ENCODE data around the gene INSL3.
A peak's percentile ranks its signal among the peaks of the same experiment; 100 is the strongest.

INSL3 gene

GRCh38 chr19:17843908-17844490 is 22.7 kb upstream of the INSL3 start:
- DNase-seq, result no peak

DNA sequence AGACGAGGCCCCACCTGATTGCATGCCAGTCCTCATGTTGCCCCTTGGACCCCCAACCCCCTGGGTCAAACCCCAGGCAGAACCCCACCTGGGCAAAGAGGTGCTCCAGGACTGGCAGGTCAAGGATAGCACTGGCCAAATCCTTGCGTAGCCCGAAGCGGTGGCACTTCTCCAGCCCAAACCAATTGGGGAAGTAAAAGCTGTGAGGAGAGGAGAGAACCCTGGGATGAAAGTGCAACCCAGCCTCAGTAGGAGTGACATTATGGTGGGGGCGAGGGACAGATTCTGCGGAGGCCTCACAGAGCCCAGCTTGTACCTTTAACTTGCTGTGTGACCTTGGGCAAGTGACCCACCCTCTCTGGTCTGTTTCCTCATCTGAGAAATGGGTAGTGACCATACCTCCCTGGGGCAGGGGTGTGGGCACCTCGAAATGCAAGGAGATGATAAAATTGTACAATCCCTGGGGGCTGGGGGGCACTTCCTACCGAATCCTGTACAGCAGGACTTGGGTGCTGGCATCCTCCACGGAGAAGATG is 22.0 kb upstream of the INSL3 start:
- no peak for DNase-seq

DNA sequence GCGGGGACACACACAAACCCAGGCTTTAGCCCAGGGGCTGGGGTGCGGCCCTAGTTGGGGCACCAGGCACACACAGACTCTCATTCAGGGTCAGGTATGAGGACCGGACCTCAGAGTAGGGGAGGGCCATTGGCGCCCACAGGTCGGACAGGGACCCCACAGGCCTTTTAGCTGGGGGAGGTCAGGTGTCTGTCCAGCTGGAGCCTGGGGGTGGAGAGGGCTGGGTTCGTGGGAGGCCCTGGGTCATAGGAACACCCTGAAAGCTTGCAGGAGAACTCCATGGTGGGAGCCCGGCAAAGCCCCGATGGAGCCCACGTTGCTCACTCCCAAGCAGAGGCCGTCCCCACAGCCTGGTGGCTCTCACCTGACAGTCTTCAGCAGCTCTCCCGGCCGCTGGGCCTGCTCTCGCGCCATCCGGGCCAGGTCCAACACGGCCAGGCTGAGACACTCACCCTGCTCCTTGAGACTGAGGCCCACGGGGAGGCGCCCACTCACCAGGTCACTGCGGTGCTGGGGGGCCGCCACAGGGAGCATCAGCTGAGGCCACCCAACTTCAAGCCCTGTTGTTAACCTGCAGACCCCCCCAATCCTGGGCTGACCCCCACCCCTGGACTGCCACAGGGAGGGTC is 21.5 kb upstream of the INSL3 start:
- DNase-seq, result no peak

- DNase-seq, result peak; percentile 57
These were observed 20.7 kb upstream of the INSL3 start for GRCh38 chr19:17841810-17842662.

DNA sequence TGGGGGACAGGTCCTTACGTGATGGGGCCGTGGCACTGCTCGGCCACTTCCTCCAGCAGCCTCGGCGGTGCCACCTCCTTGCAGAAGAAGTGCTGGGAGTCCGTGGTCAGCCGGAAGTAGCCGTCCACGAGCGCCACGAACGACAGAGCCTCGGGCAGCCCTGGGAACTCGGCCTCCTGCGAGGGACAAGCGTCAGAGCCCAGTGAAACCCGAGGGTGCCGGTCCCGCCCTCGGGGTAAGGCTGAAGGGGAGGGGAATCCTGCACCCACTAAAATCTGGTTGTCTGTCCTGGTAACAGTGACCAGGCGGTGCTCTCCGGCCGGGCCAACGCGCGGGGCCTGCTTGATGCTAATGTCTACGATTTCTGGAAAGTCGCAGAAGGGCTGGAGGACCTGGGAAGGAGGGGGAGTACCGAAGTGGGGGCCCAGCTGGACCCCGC is 20.1 kb upstream of the INSL3 start:
- DNase-seq, result no peak

- no peak for DNase-seq
These were observed 18.7 kb upstream of the INSL3 start for GRCh38 chr19:17840019-17840418.

DNA sequence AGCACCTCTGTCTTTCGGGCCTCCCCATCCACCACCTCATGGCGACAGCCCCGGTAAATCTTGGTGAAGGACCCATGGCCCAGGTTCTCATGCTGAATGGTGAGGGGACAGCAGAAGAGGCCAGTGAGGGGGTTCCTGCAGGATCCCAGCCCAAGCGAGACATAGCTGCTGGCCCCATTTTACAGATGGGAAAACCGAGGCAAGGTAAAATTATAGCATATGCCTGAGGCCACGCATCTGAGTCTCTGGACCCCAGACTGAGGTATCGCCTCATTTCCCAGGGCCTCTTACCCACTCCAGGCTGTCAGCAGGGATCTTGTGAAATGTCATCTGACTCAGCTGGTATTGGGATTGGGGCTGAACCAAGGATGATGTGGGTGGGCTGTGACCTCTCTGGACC is 16.7 kb upstream of the INSL3 start:
- DNase-seq, result no peak

DNA sequence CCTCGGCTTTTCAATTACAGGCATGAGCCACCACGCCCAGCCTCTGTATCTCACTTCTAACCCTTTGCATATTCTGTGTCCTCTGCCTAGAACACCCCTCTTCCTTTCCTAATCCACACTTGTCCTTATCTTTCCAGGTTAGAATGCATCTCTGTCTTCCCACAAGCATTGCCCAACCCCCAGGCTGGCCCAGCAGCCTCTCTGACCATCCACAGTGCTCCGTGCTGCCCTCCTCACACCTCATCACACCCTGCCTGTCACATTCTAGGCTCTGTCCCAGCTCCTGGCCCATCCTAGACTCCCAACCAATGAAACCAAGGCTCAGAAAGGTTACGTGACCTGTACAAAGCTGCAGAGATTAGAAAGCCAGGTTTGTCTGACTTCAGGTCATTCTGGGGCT is 15.2 kb upstream of the INSL3 start:
- no peak for DNase-seq

DNA sequence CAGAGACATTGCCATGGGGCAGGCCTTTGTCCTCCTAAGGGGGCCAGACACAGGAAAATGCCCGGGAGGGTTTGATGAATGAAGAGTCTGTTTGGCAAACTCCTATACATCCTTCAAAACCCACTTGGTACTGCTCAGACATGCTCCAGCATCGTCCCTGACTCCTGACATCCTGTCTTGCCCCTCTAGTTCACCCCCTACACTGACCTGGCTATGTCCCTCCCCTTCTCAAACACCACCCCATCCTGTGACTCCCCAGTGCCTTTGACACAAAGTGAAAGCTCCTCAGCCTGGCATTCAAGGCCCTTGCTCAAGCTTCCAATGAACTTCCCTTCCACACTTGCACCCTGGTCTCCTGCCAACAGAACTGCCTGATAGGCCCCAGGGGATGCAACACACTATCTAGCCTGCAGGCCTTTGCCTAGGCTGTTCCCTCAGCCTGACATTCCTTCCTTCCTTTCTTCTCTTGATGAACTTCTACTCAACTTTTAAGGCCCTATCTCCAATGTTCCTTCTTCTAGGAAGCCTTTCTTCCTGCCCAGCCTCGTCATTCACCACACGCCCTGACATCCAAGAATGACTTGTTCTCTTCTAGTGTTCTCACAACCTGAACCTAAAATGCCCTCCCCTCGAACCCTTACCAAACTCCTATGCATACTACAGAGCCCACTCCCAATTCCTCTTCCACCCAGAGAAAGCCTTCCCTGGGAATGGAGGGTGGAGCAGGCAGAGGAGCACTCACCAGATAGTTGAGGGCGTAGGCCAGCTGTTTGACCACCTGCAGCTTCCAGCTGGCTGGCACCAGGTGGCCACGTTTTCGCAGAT is 14.1 kb upstream of the INSL3 start:
- DNase-seq, result no peak

GRCh38 chr19:17834350-17835181 is 13.2 kb upstream of the INSL3 start:
- no peak for DNase-seq

DNA sequence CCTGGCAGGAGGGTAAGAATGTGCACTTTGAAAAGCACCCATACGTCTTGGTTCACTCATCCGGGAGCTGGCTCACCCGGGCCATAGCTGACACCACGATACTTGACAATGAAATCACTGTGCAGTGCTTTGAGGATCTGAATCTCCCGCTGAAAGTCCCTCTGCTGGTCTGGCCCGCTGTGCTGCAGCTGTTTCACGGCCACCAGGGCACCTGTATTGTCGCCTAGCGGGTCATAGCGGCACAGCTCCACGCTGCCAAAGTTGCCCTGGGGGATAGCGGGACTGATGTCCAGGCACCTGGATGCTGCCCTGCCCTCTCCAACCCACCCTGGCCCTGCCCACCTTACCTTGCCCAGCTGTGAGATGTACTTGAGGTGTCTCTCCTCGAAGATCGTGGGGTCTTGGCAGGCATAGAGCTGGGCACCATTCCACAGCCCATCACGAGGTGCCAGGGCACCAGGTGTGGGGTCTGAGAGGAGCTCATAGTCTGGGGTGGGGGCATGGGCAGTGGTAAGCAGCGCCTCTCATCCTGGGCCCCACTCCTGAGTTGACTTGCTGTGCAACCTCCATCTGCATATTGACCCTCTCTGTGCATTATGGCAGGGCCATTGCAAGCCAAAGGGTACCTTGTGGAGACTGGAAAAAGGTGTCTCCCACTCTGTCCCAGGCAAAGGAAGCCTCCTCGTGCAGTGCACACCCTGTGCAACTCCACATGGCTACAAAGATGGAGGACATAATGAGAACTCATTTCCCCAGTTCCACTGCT is 11.3 kb upstream of the INSL3 start:
- DNase-seq, result no peak

DNA sequence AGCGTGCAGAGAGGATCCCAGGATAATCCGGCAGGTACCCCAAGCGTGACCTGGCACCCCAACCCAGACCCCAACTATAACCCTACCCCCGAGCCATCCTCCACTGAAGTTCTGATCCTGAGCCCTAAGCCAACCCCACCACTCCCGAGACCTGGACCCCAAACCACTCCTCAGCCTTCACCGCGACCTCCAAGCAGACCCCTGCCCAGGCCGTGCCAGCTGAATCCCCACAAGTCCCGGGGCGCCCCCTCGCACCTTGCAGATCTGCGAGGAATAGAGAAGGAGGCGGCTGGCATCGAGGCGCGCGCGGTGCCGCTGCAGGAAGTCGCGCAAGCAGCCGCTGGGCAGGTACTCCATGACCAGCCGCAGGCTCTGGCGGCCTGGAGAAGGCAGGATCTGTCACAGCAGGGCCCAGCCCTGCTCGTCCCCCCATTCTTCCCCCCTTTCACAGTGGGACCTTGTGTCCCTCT is 10.1 kb upstream of the INSL3 start:
- no peak for DNase-seq

DNA sequence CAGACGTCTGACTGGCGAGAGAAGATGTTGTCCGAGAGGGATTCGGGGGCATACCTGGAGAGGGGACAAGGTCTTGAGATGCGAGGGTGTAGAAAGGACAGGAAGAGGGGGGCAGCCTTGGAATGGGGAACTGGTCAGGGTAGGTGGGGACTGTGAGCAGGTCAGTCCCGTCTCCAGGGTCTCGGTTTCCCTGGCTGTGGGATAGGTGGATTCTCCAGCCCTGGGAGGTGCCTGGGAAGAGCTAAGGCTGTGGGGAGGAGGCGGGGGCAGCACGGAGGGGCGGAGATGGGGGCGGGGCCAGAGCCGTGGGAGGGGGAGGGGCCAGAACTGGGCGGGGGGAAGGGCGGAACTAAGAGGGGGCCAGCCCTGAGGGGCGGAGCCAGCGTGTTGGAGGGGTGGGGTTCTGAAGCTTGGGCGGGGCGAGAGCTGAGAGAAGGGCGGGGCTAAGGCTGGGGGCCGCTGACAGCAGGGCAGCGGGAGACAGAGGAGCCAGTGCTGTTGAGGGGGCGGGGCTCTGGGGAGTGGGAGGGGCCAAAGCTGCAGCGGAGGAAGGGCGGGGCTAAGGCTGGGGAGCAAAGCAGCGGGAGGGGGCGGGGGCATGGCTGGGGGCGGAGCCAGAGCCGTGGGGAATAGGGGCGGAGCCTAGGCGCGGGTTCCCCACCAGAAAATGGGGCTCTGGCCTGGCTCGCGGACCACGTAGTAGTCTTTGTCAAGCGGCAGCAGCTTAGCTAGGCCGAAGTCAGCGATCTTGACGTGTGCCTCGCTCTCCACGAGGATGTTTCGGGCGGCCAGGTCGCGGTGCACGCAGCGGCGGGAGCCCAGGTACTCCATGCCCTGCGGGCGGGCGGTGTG is 9.5 kb upstream of the INSL3 start:
- DNase-seq, result no peak

- DNase-seq, result no peak
These were observed 8.7 kb upstream of the INSL3 start for GRCh38 chr19:17829855-17830566.

DNA sequence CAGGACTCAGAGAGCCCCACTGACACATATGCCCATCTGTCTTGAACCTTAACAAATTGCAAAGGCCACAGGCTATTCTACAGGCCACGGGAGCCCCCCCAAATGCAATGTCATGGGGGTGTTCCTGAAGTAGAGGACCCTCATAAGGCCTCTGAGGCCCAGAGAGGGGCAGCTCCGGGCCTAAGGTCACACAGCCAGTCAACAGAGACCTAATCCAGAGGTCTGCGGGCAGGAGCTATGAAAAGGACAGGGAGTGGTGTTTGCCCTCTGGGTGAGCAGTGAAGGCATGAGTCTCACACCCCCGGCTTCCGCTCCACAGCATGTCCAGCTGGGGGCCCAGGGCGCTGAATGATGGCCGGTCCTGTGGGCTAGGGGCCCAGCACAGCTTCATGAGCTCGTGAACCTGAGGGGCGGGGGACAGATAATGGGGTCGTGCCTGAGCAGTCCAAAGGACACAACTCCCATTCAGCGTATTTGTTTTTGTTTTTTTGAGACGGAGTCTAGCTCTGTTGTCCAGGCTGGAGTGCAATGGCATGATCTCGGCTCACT is 5.3 kb upstream of the INSL3 start:
- DNase-seq, result no peak

GRCh38 chr19:17824339-17824738 is 3.0 kb upstream of the INSL3 start:
- DNase-seq, result no peak

DNA sequence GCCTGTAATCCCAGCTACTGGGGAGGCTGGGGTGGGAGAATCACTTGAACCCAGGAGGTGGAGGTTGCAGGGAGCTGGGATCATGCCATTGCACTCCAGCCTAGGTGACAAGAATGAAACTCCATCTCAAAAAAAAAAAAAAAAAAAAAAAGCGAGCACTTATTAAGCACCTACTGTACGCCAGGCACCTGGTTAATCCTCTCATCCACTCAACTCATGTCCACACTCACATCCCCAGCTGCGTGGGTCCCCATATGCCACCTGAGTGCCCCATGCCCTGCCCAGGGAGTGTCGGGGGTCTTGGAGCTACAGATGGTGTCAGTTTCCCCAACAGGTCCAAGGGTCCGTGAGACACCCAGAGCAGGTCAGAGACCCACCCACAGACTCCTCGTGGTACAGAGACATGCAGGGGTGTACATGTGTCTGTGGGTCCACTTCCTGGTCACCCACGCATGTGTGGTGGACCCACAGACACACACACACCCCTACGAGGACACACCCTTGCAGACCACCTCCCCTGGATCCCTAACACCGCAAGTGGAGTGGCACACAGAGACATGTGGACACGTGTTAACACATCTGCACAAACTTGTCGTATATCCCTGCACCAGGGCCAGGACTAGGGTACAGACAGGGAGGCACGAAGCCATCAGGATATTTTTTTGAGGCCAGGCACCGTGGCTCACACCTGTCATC is 3.5 kb downstream of the INSL3 start:
- DNase-seq, result no peak

- no peak for DNase-seq
These were observed 9.2 kb downstream of the INSL3 start for GRCh38 chr19:17812099-17812498.

Data from stimulated activated CD4-positive, alpha-beta T cell treated with anti-CD3 and anti-CD28 coated beads, Interleukin-12 subunit alpha, Interleukin-12 subunit beta, amount 100 ng/mL, for 4 hours (primary cell).